HepG2 (cell line): ENCODE measurements around the gene UBE3B. TPM values are rescaled to one million over a fixed set of nuclear protein-coding genes. Genes with fewer than 3 reads are reported as not detected.

Experiments used
- DPF2 ChIP-seq: sonication (generic); formaldehyde crosslinking; IDR thresholded peaks from 2 replicates; pipeline ENCODE4 v1.4.0; 2020; ENCODE audit warnings: mild to moderate bottlenecking, low read depth, missing genetic modification reagents, borderline replicate concordance
- KMT2B ChIP-seq: IDR thresholded peaks from 2 replicates; pipeline ENCODE4 v1.6.1; 2016; ENCODE audit warnings: missing genetic modification reagents, missing compliant biosample characterization
- SAFB2 ChIP-seq: sonication (generic); formaldehyde crosslinking; IDR thresholded peaks from 2 replicates; pipeline ENCODE4 v1.5.1; 2020; ENCODE audit warnings: missing genetic modification reagents, low read depth, mild to moderate bottlenecking, borderline replicate concordance
- SMAD9 ChIP-seq: sonication (generic); formaldehyde crosslinking; IDR thresholded peaks from 2 replicates; pipeline ENCODE4 v1.5.1; 2020; ENCODE audit warnings: mild to moderate bottlenecking, missing genetic modification reagents
- ZNF235 ChIP-seq: sonication (generic); formaldehyde crosslinking; IDR thresholded peaks from 2 replicates; pipeline ENCODE4 v1.8.1; 2023; ENCODE audit warnings: mild to moderate bottlenecking, missing genetic modification reagents, borderline replicate concordance
- ZNF570 ChIP-seq: sonication (generic); formaldehyde crosslinking; IDR thresholded peaks from 2 replicates; pipeline ENCODE4 v1.4.0; 2020; ENCODE audit warnings: mild to moderate bottlenecking, missing genetic modification reagents, borderline replicate concordance
- ZNF577 ChIP-seq: sonication (generic); formaldehyde crosslinking; IDR thresholded peaks from 2 replicates; pipeline ENCODE4 v1.4.0; 2020; ENCODE audit warnings: mild to moderate bottlenecking, low read depth, missing genetic modification reagents, borderline replicate concordance
- polyA plus RNA-seq, 8 experiments: library from polyadenylated mRNA; depleted of rRNA in 3 of 8; stranded (reverse) in 7 of 8; unstranded in 1 of 8; fragments of >200 nt; fragmentation: Illumina TruSeq in 4 of 8; extraction: Trizol in 4 of 8; gene quantifications; 2 replicates each; pipeline versions ENCODE4 v1.2.1 to v1.2.3, GENCODE V29; 2011 to 2016; ENCODE audit warnings: low read depth in 4 of 8, missing spikeins in 1 of 8, mixed read lengths in 1 of 8; ENCODE audit not compliant: insufficient read depth in 1 of 8
- total RNA-seq, 5 experiments: library from RNA; depleted of rRNA; stranded (reverse); fragments of >200 nt; fragmentation: Illumina TruSeq; extraction: Trizol; gene quantifications; 2 replicates each; pipeline ENCODE4 v1.2.3, GENCODE V29; 2016; ENCODE audit warnings: low read depth in 1 of 5
- TF ChIP-seq, protein P1 (sequence below), 2 experiments: sonication (generic) in 1 of 2; formaldehyde crosslinking in 1 of 2; IDR thresholded peaks; 2 replicates each; pipeline versions ENCODE4 v1.4.0 to v1.6.1; 2018 to 2020; ENCODE audit warnings: missing genetic modification reagents in 2 of 2, borderline replicate concordance in 1 of 2, low read depth in 1 of 2, mild to moderate bottlenecking in 1 of 2, missing biosample characterization in 1 of 2
- TF ChIP-seq, protein P2 (sequence below): sonication (generic); formaldehyde crosslinking; IDR thresholded peaks from 2 replicates; pipeline ENCODE4 v1.5.0; 2020; ENCODE audit warnings: mild to moderate bottlenecking, missing genetic modification reagents, borderline replicate concordance
- TF ChIP-seq, protein P3 (sequence below): sonication (generic); formaldehyde crosslinking; IDR thresholded peaks from 2 replicates; pipeline ENCODE4 v1.5.1; 2020; ENCODE audit warnings: mild to moderate bottlenecking, missing genetic modification reagents, borderline replicate concordance

UBE3B gene
- total and polyA plus RNA-seq, 2 of the 13 experiments (the other 11 are each of a cell fraction or from before 2014, with no cell fraction given) = 22.7 to 25.3 TPM

GRCh38 chr12:109494348-109494881 is 17.0 kb downstream of the UBE3B start (continued):
- TF ChIP-seq, protein P1, sequence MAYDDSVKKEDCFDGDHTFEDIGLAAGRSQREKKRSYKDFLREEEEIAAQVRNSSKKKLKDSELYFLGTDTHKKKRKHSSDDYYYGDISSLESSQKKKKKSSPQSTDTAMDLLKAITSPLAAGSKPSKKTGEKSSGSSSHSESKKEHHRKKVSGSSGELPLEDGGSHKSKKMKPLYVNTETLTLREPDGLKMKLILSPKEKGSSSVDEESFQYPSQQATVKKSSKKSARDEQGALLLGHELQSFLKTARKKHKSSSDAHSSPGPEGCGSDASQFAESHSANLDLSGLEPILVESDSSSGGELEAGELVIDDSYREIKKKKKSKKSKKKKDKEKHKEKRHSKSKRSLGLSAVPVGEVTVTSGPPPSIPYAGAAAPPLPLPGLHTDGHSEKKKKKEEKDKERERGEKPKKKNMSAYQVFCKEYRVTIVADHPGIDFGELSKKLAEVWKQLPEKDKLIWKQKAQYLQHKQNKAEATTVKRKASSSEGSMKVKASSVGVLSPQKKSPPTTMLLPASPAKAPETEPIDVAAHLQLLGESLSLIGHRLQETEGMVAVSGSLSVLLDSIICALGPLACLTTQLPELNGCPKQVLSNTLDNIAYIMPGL (CRISPR knock-in tag; IDR thresholded peaks at IDR 0.05; ENCODE audit: borderline replicate concordance in 1 of 2, low read depth in 1 of 2) = no peak
- TF ChIP-seq ZNF577 (no peak), KMT2B (no peak), SAFB2 (no peak), DPF2 (peak; percentile 59), ZNF570 (CRISPR knock-in tag) (no peak), ZNF235 (CRISPR knock-in tag) (no peak), SMAD9 (CRISPR knock-in tag) (no peak)
- TF ChIP-seq, protein P2, sequence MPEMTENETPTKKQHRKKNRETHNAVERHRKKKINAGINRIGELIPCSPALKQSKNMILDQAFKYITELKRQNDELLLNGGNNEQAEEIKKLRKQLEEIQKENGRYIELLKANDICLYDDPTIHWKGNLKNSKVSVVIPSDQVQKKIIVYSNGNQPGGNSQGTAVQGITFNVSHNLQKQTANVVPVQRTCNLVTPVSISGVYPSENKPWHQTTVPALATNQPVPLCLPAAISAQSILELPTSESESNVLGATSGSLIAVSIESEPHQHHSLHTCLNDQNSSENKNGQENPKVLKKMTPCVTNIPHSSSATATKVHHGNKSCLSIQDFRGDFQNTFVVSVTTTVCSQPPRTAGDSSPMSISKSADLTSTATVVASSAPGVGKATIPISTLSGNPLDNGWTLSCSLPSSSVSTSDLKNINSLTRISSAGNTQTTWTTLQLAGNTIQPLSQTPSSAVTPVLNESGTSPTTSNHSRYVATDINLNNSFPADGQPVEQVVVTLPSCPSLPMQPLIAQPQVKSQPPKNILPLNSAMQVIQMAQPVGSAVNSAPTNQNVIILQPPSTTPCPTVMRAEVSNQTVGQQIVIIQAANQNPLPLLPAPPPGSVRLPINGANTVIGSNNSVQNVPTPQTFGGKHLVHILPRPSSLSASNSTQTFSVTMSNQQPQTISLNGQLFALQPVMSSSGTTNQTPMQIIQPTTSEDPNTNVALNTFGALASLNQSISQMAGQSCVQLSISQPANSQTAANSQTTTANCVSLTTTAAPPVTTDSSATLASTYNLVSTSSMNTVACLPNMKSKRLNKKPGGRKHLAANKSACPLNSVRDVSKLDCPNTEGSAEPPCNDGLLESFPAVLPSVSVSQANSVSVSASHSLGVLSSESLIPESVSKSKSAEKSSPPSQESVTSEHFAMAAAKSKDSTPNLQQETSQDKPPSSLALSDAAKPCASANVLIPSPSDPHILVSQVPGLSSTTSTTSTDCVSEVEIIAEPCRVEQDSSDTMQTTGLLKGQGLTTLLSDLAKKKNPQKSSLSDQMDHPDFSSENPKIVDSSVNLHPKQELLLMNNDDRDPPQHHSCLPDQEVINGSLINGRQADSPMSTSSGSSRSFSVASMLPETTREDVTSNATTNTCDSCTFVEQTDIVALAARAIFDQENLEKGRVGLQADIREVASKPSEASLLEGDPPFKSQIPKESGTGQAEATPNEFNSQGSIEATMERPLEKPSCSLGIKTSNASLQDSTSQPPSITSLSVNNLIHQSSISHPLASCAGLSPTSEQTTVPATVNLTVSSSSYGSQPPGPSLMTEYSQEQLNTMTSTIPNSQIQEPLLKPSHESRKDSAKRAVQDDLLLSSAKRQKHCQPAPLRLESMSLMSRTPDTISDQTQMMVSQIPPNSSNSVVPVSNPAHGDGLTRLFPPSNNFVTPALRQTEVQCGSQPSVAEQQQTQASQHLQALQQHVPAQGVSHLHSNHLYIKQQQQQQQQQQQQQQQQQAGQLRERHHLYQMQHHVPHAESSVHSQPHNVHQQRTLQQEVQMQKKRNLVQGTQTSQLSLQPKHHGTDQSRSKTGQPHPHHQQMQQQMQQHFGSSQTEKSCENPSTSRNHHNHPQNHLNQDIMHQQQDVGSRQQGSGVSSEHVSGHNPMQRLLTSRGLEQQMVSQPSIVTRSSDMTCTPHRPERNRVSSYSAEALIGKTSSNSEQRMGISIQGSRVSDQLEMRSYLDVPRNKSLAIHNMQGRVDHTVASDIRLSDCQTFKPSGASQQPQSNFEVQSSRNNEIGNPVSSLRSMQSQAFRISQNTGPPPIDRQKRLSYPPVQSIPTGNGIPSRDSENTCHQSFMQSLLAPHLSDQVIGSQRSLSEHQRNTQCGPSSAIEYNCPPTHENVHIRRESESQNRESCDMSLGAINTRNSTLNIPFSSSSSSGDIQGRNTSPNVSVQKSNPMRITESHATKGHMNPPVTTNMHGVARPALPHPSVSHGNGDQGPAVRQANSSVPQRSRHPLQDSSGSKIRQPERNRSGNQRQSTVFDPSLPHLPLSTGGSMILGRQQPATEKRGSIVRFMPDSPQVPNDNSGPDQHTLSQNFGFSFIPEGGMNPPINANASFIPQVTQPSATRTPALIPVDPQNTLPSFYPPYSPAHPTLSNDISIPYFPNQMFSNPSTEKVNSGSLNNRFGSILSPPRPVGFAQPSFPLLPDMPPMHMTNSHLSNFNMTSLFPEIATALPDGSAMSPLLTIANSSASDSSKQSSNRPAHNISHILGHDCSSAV (CRISPR knock-in tag) = no peak
- TF ChIP-seq, protein P3, sequence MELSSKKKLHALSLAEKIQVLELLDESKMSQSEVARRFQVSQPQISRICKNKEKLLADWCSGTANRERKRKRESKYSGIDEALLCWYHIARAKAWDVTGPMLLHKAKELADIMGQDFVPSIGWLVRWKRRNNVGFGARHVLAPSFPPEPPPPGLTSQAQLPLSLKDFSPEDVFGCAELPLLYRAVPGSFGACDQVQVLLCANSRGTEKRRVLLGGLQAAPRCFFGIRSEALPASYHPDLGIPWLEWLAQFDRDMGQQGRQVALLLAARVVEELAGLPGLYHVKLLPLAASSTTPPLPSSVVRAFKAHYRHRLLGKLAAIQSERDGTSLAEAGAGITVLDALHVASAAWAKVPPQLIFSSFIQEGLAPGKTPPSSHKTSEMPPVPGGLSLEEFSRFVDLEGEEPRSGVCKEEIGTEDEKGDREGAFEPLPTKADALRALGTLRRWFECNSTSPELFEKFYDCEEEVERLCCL (CRISPR knock-in tag) = no peak
